Stimulated activated CD4-positive, alpha-beta T cell treated with anti-CD3 and anti-CD28 coated beads, Interleukin-15, amount 100 ng/mL, for 48 hours (primary cell): ENCODE measurements around the gene EFHC1.

Experiments used
- DNase-seq, 2 donors: peaks; one replicate each; pipeline ENCODE4 v3.0.0-alpha.2; 2020; ENCODE audit warnings: low read depth in 2 of 2

Gene EFHC1

GRCh38 chr6:52539607-52540006, 119.5 kb downstream of the EFHC1 start:
- no peak for DNase-seq

GRCh38 chr6:52540286-52540902, 120.3 kb downstream of the EFHC1 start:
- DNase-seq, result no peak

- no peak for DNase-seq
These were observed 121.0 kb downstream of the EFHC1 start for GRCh38 chr6:52541135-52541534.

- no peak for DNase-seq
These were observed 123.1 kb downstream of the EFHC1 start for GRCh38 chr6:52543262-52543661.

GRCh38 chr6:52543729-52544601, 123.8 kb downstream of the EFHC1 start:
- no peak for DNase-seq

- DNase-seq, result no peak
These were observed 124.7 kb downstream of the EFHC1 start for GRCh38 chr6:52544602-52545405.

- no peak for DNase-seq
These were observed 125.4 kb downstream of the EFHC1 start for GRCh38 chr6:52545406-52546119.

GRCh38 chr6:52546192-52546591, 126.0 kb downstream of the EFHC1 start:
- DNase-seq, result no peak

GRCh38 chr6:52546678-52547077, 126.5 kb downstream of the EFHC1 start:
- DNase-seq, result no peak

- DNase-seq, result no peak
These were observed 127.7 kb downstream of the EFHC1 start for GRCh38 chr6:52547647-52548352.

- no peak for DNase-seq
These were observed 128.2 kb downstream of the EFHC1 start for GRCh38 chr6:52548353-52548713.

- no peak for DNase-seq
These were observed 128.9 kb downstream of the EFHC1 start for GRCh38 chr6:52548999-52549398.

GRCh38 chr6:52549428-52549827, 129.3 kb downstream of the EFHC1 start:
- DNase-seq, result no peak

GRCh38 chr6:52550014-52550575, 130.0 kb downstream of the EFHC1 start:
- no peak for DNase-seq

GRCh38 chr6:52550870-52551269, 130.7 kb downstream of the EFHC1 start:
- no peak for DNase-seq

- DNase-seq, result no peak
These were observed 131.5 kb downstream of the EFHC1 start for GRCh38 chr6:52551483-52552277.

- DNase-seq, result no peak
These were observed 132.1 kb downstream of the EFHC1 start for GRCh38 chr6:52552278-52552643.

- DNase-seq, result no peak
These were observed 133.0 kb downstream of the EFHC1 start for GRCh38 chr6:52553158-52553557.

- DNase-seq, result no peak
These were observed 133.6 kb downstream of the EFHC1 start for GRCh38 chr6:52553719-52554118.

GRCh38 chr6:52554684-52555280, 134.6 kb downstream of the EFHC1 start:
- no peak for DNase-seq
